OCI-LY1 (cell line): ENCODE data around the gene RIPK3.

Experiments used
- H2AFZ ChIP-seq: fragments of 200-600 bp; sonication (generic), shearing (Covaris generic); 2 replicates; pipeline ENCODE4 v1.6.0; 2014; ENCODE audit warnings: antibody characterized with exemption, mild to moderate bottlenecking, low read length
- H3F3A ChIP-seq: fragments of 200-600 bp; sonication (generic), shearing (Covaris generic); 2 replicates; pipeline ENCODE4 v1.6.0; 2014; ENCODE audit warnings: mild to moderate bottlenecking, antibody characterized with exemption, low read length, moderate library complexity; ENCODE audit not compliant: insufficient read depth
- H3K27ac ChIP-seq: fragments of 200-600 bp; sonication (generic); 2 replicates; pipeline ENCODE4 v1.5.1; 2014; ENCODE audit warnings: low read length, mixed run types, mild to moderate bottlenecking, low read depth; ENCODE audit not compliant: poor library complexity, severe bottlenecking
- H3K27me3 ChIP-seq: fragments of 200-600 bp; sonication (generic); 2 replicates; pipeline ENCODE4 v1.6.0; 2014; ENCODE audit warnings: antibody characterized with exemption, mild to moderate bottlenecking, low read length, moderate library complexity; ENCODE audit not compliant: insufficient read depth
- H3K36me3 ChIP-seq: fragments of 200-600 bp; sonication (generic); 2 replicates; pipeline ENCODE4 v1.6.1; 2014; ENCODE audit warnings: mild to moderate bottlenecking, antibody characterized with exemption, low read length, moderate library complexity, mixed read lengths; ENCODE audit not compliant: insufficient read depth
- H3K4me1 ChIP-seq: fragments of 200-600 bp; sonication (generic); 2 replicates; pipeline ENCODE4 v1.5.1; 2014; ENCODE audit warnings: mild to moderate bottlenecking, low read length, moderate library complexity; ENCODE audit not compliant: insufficient read depth, severe bottlenecking
- H3K4me2 ChIP-seq: fragments of 200-600 bp; sonication (generic), shearing (Covaris generic); 2 replicates; pipeline ENCODE4 v1.6.1; 2014; ENCODE audit warnings: low read length
- H3K4me3 ChIP-seq: fragments of 200-600 bp; sonication (generic); 2 replicates; pipeline ENCODE4 v1.5.1; 2014; ENCODE audit warnings: low read length, low read depth, mild to moderate bottlenecking, mixed read lengths; ENCODE audit not compliant: poor library complexity, severe bottlenecking
- H3K79me2 ChIP-seq: fragments of 200-600 bp; shearing (Covaris generic); 2 replicates; pipeline ENCODE4 v1.6.1; 2016; ENCODE audit warnings: mixed run types, low read length, mixed read lengths; ENCODE audit not compliant: insufficient read depth
- H3K9ac ChIP-seq: fragments of 200-600 bp; sonication (generic), shearing (Covaris generic); 2 replicates; pipeline ENCODE4 v1.6.1; 2014; ENCODE audit warnings: mild to moderate bottlenecking, low read length, mixed read lengths
- H3K9me2 ChIP-seq: fragments of 200-600 bp; sonication (generic), shearing (Covaris generic); 2 replicates; pipeline ENCODE4 v1.6.1; 2014; ENCODE audit warnings: low read depth, mild to moderate bottlenecking, low read length, mixed read lengths
- H3K9me3 ChIP-seq: fragments of 200-600 bp; shearing (Covaris generic); 2 replicates; pipeline ENCODE4 v1.6.1; 2014; ENCODE audit warnings: low read length, mixed read lengths
- H4K20me1 ChIP-seq: fragments of 200-600 bp; sonication (generic), shearing (Covaris generic); 2 replicates; pipeline ENCODE4 v1.6.0; 2016; ENCODE audit warnings: mild to moderate bottlenecking, low read length; ENCODE audit not compliant: insufficient read depth
- EZH2 ChIP-seq: fragments of 200-600 bp; sonication (generic), shearing (Covaris generic); IDR thresholded peaks from 2 replicates; pipeline ENCODE4 v1.8.0; 2017; ENCODE audit warnings: borderline replicate concordance, mixed run types, mild to moderate bottlenecking, antibody characterized with exemption, low read length, moderate library complexity, mixed read lengths
- TF ChIP-seq, protein P1 (sequence below): fragments of 200-600 bp; sonication (generic), shearing (Covaris generic); IDR thresholded peaks from 2 replicates; pipeline ENCODE4 v1.5.1; 2017; ENCODE audit warnings: mild to moderate bottlenecking, antibody characterized with exemption, low read length, moderate library complexity, mixed read lengths

RIPK3 gene

GRCh38 chr14:24370748-24371147, 31.0 kb upstream of the RIPK3 start:
- no peaks in the 10 kb centered on the region for H3K9me2 ChIP-seq
- H3K4me1 ChIP-seq = peaks cover 31% of the 10 kb centered on the region
- H3K4me2 ChIP-seq = no peak overlapping the region
- H3K27ac ChIP-seq = peak overlapping the region; percentile 40
- no peak overlapping the region for H3K9ac ChIP-seq
- no peaks in the 10 kb centered on the region for H3K79me2 ChIP-seq
- H3K27me3 ChIP-seq = no peaks in the 10 kb centered on the region
- no peaks in the 10 kb centered on the region for H3F3A ChIP-seq
- no peak overlapping the region for H2AFZ ChIP-seq
- TF ChIP-seq, protein P1, sequence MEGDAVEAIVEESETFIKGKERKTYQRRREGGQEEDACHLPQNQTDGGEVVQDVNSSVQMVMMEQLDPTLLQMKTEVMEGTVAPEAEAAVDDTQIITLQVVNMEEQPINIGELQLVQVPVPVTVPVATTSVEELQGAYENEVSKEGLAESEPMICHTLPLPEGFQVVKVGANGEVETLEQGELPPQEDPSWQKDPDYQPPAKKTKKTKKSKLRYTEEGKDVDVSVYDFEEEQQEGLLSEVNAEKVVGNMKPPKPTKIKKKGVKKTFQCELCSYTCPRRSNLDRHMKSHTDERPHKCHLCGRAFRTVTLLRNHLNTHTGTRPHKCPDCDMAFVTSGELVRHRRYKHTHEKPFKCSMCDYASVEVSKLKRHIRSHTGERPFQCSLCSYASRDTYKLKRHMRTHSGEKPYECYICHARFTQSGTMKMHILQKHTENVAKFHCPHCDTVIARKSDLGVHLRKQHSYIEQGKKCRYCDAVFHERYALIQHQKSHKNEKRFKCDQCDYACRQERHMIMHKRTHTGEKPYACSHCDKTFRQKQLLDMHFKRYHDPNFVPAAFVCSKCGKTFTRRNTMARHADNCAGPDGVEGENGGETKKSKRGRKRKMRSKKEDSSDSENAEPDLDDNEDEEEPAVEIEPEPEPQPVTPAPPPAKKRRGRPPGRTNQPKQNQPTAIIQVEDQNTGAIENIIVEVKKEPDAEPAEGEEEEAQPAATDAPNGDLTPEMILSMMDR = no peak
- TF ChIP-seq EZH2 = no peak
- no peak overlapping the region for H3K4me3 ChIP-seq
- no peaks in the 10 kb centered on the region for H4K20me1 ChIP-seq
- no peaks in the 10 kb centered on the region for H3K9me3 ChIP-seq
- peaks cover 6% of the 10 kb centered on the region for H3K36me3 ChIP-seq

DNA sequence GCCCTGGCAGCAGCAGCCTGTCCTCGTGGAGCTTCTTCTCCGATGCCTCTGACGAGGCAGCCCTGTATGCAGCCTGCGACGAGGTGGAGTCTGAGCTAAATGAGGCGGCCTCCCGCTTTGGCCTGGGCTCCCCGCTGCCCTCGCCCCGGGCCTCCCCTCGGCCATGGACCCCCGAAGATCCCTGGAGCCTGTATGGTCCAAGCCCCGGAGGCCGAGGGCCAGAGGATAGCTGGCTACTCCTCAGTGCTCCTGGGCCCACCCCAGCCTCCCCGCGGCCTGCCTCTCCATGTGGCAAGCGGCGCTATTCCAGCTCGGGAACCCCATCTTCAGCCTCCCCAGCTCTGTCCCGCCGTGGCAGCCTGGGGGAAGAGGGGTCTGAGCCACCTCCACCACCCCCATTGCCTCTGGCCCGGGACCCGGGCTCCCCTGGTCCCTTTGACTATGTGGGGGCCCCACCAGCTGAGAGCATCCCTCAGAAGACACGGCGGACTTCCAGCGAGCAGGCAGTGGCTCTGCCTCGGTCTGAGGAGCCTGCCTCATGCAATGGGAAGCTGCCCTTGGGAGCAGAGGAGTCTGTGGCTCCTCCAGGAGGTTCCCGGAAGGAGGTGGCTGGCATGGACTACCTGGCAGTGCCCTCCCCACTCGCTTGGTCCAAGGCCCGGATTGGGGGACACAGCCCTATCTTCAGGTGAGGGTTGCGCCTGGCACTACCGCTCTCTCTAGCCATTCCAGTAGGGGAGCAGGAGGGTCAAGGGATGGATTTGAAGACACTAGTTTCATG, 30.3 kb upstream of the RIPK3 start:
- no peaks in the 10 kb centered on the region for H3K79me2 ChIP-seq
- no peak overlapping the region for H3K4me2 ChIP-seq
- TF ChIP-seq EZH2 = no peak
- TF ChIP-seq, protein P1 = no peak
- H2AFZ ChIP-seq = no peak overlapping the region
- no peaks in the 10 kb centered on the region for H3K9me2 ChIP-seq
- no peaks in the 10 kb centered on the region for H3F3A ChIP-seq
- H3K4me3 ChIP-seq = no peak overlapping the region
- peak overlapping the region; percentile 40 for H3K27ac ChIP-seq
- no peak overlapping the region for H3K9ac ChIP-seq
- peaks cover 6% of the 10 kb centered on the region for H3K36me3 ChIP-seq
- no peaks in the 10 kb centered on the region for H3K27me3 ChIP-seq
- no peaks in the 10 kb centered on the region for H3K9me3 ChIP-seq
- H4K20me1 ChIP-seq = no peaks in the 10 kb centered on the region
- peaks cover 36% of the 10 kb centered on the region for H3K4me1 ChIP-seq

DNA sequence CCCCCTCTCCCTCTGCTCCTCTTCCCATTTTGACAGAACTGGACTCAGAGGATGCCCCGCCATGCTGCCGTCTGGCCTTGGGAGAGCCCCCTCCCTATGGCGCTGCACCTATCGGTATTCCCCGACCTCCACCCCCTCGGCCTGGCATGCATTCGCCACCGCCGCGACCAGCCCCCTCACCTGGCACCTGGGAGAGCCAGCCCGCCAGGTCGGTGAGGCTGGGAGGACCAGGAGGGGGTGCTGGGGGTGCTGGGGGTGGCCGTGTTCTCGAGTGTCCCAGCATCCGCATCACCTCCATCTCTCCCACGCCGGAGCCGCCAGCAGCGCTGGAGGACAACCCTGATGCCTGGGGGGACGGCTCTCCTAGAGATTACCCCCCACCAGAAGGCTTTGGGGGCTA, 29.7 kb upstream of the RIPK3 start:
- Histone ChIP-seq H3K27me3 (no peaks in the 10 kb centered on the region), H3K4me2 (peak overlapping the region; percentile 89; the same call in 1 of the 2 replicates), H3K9me3 (no peaks in the 10 kb centered on the region), H3K27ac (peak overlapping the region; percentile 96), H3K9me2 (no peaks in the 10 kb centered on the region), H3K79me2 (no peaks in the 10 kb centered on the region), H4K20me1 (no peaks in the 10 kb centered on the region), H3K4me1 (peaks cover 38% of the 10 kb centered on the region), H3F3A (no peaks in the 10 kb centered on the region), H2AFZ (no peak overlapping the region), H3K4me3 (no peak overlapping the region), H3K9ac (no peak overlapping the region; the same call in 1 of the 2 replicates), H3K36me3 (peaks cover 6% of the 10 kb centered on the region)
- TF ChIP-seq EZH2 = no peak
- TF ChIP-seq, protein P1 = no peak
